H9 (cell line): ENCODE measurements around the gene SELENOF. TPM values are rescaled to one million over a fixed set of nuclear protein-coding genes. Genes with fewer than 3 reads are reported as not detected.

Source experiments
- DNase-seq: peaks from one replicate; pipeline ENCODE4 v3.0.0-alpha.2; 2017
- H2AFZ ChIP-seq: one replicate; pipeline ENCODE4 v1.6.1; 2013; ENCODE audit warnings: mild to moderate bottlenecking, low read length, control low read depth, moderate library complexity
- H2AK5ac ChIP-seq: 2 replicates; pipeline ENCODE4 v1.6.1; 2013; ENCODE audit warnings: low read length, control low read depth, mixed read lengths; ENCODE audit not compliant: insufficient read length
- H2BK120ac ChIP-seq: one replicate; pipeline ENCODE4 v1.6.1; 2013; ENCODE audit warnings: low read depth, mild to moderate bottlenecking, low read length, control low read depth, inconsistent platforms; ENCODE audit not compliant: poor library complexity, severe bottlenecking
- H2BK12ac ChIP-seq: 2 replicates; pipeline ENCODE4 v1.6.1; 2013; ENCODE audit warnings: low read length, control low read depth, mixed read lengths, low read depth; ENCODE audit not compliant: insufficient read length
- H2BK15ac ChIP-seq: 2 replicates; pipeline ENCODE4 v1.6.1; 2013; ENCODE audit warnings: low read depth, low read length, control low read depth
- H2BK20ac ChIP-seq: one replicate; pipeline ENCODE4 v1.6.1; 2013; ENCODE audit warnings: low read depth, mild to moderate bottlenecking, low read length, control low read depth, inconsistent platforms; ENCODE audit not compliant: poor library complexity, severe bottlenecking
- H2BK5ac ChIP-seq: 2 replicates; pipeline ENCODE4 v1.6.1; 2013; ENCODE audit warnings: low read length, control low read depth, mixed read lengths; ENCODE audit not compliant: insufficient read length
- H3K14ac ChIP-seq: 2 replicates; pipeline ENCODE4 v1.6.1; 2013; ENCODE audit warnings: low read length, control low read depth; ENCODE audit not compliant: insufficient read depth
- H3K18ac ChIP-seq: 2 replicates; pipeline ENCODE4 v1.6.1; 2013; ENCODE audit warnings: low read depth, mild to moderate bottlenecking, mixed read lengths, low read length, control low read depth; ENCODE audit not compliant: insufficient read length
- H3K23ac ChIP-seq: 2 replicates; pipeline ENCODE4 v1.6.1; 2013; ENCODE audit warnings: low read length, control low read depth, mixed read lengths, low read depth; ENCODE audit not compliant: insufficient read length
- H3K23me2 ChIP-seq: 2 replicates; pipeline ENCODE4 v1.6.1; 2013; ENCODE audit warnings: low read depth, mild to moderate bottlenecking, mixed read lengths, low read length, control low read depth; ENCODE audit not compliant: insufficient read length, poor library complexity, severe bottlenecking
- H3K27ac ChIP-seq: 2 replicates; pipeline ENCODE4 v1.5.1; 2013; ENCODE audit warnings: low read length, control low read depth, mixed read lengths, low read depth; ENCODE audit not compliant: insufficient read length
- H3K27me3 ChIP-seq: 2 replicates; pipeline ENCODE4 v1.6.1; 2013; ENCODE audit warnings: low read length, control low read depth, inconsistent platforms; ENCODE audit not compliant: insufficient read depth
- H3K4ac ChIP-seq: 2 replicates; pipeline ENCODE4 v1.6.1; 2013; ENCODE audit warnings: low read depth, mild to moderate bottlenecking, control low read depth, inconsistent platforms, low read length, moderate library complexity
- H3K4me1 ChIP-seq: 2 replicates; pipeline ENCODE4 v1.6.1; 2013; ENCODE audit warnings: low read length, control low read depth, inconsistent platforms; ENCODE audit not compliant: insufficient read depth
- H3K4me2 ChIP-seq: 2 replicates; pipeline ENCODE4 v1.6.1; 2013; ENCODE audit warnings: low read length, control low read depth, mixed read lengths; ENCODE audit not compliant: insufficient read length, insufficient read depth
- H3K56ac ChIP-seq: 2 replicates; pipeline ENCODE4 v1.6.1; 2013; ENCODE audit warnings: low read depth, mild to moderate bottlenecking, mixed read lengths, low read length, control low read depth; ENCODE audit not compliant: insufficient read length
- H3K79me1 ChIP-seq: 2 replicates; pipeline ENCODE4 v1.6.1; 2013; ENCODE audit warnings: low read depth, mild to moderate bottlenecking, moderate library complexity, low read length, control low read depth, inconsistent platforms; ENCODE audit not compliant: insufficient read depth, poor library complexity, severe bottlenecking
- H3K79me2 ChIP-seq: 2 replicates; pipeline ENCODE4 v1.6.1; 2013; ENCODE audit warnings: low read length, control low read depth, inconsistent platforms; ENCODE audit not compliant: insufficient read depth
- H3K9ac ChIP-seq: 2 replicates; pipeline ENCODE4 v1.6.1; 2013; ENCODE audit warnings: low read length, control low read depth, mixed read lengths; ENCODE audit not compliant: insufficient read length; ENCODE audit errors: extremely low read depth
- H3K9me3 ChIP-seq: one replicate; pipeline ENCODE4 v1.6.1; 2013; ENCODE audit warnings: low read depth, low read length, inconsistent platforms; ENCODE audit not compliant: control insufficient read depth
- H3T11ph ChIP-seq: one replicate; pipeline ENCODE4 v1.6.1; 2013; ENCODE audit warnings: mild to moderate bottlenecking, low read length, control low read depth, inconsistent platforms
- H4K20me1 ChIP-seq: one replicate; pipeline ENCODE4 v1.6.1; 2013; ENCODE audit not compliant: control insufficient read depth, insufficient read length, insufficient read depth
- H4K5ac ChIP-seq: 2 replicates; pipeline ENCODE4 v1.6.1; 2013; ENCODE audit warnings: low read depth, mild to moderate bottlenecking, mixed read lengths, low read length, control low read depth; ENCODE audit not compliant: insufficient read length
- H4K8ac ChIP-seq: replicated peaks from 2 replicates; pipeline ENCODE4 v1.6.1; 2013; ENCODE audit warnings: low read length, control low read depth, mixed read lengths, low read depth; ENCODE audit not compliant: insufficient read length
- H4K91ac ChIP-seq: 2 replicates; pipeline ENCODE4 v1.6.1; 2013; ENCODE audit warnings: low read depth, mild to moderate bottlenecking, moderate library complexity, mixed read lengths, low read length, control low read depth; ENCODE audit not compliant: insufficient read length
- H3K27ac Mint-ChIP-seq, 3 experiments: 2 replicates in 2 of 3; 3 replicates in 1 of 3; pipeline ENCODE4 v1.8.0; 2020 to 2021; ENCODE audit warnings: mixed read lengths in 3 of 3, mild to moderate bottlenecking in 1 of 3, moderate library complexity in 1 of 3
- H3K27me3 Mint-ChIP-seq: 2 replicates; pipeline ENCODE4 v1.8.0; 2021; ENCODE audit warnings: low read depth, mild to moderate bottlenecking, moderate library complexity, mixed read lengths
- H3K36me3 Mint-ChIP-seq, 3 experiments: 2 replicates in 2 of 3; 3 replicates in 1 of 3; pipeline ENCODE4 v1.8.0; 2020 to 2021; ENCODE audit warnings: low read depth in 3 of 3, mixed read lengths in 3 of 3; ENCODE audit not compliant: insufficient read depth in 1 of 3
- H3K4me1 Mint-ChIP-seq, 2 experiments: 2 replicates each; pipeline ENCODE4 v1.8.0; 2020; ENCODE audit warnings: mixed read lengths in 2 of 2
- H3K4me3 Mint-ChIP-seq, 2 experiments: 2 replicates in 1 of 2; 3 replicates in 1 of 2; pipeline ENCODE4 v1.8.0; 2020 to 2021; ENCODE audit warnings: mild to moderate bottlenecking in 2 of 2, mixed read lengths in 2 of 2, moderate library complexity in 1 of 2
- H3K9me3 Mint-ChIP-seq, 2 experiments: 2 replicates in 1 of 2; 3 replicates in 1 of 2; pipeline ENCODE4 v1.8.0; 2020; ENCODE audit warnings: mild to moderate bottlenecking in 2 of 2, mixed read lengths in 2 of 2, moderate library complexity in 1 of 2
- CTCF ChIP-seq: fragments of 200-600 bp; sonication (generic); conservative IDR thresholded peaks from 3 replicates; pipeline ENCODE4 v1.8.0; 2021; ENCODE audit warnings: antibody characterized with exemption, mild to moderate bottlenecking
- WGBS: extraction: QIAGEN DNeasy Blood & Tissue Kit; methylation state at CpG from one replicate; pipeline ENCODE4 v1.1.7; 2013; ENCODE audit warnings: missing lambda C conversion rate, low lambda C conversion rate, mixed read lengths; ENCODE audit not compliant: insufficient read length; ENCODE audit errors: extremely low coverage; 5-methylcytosine and 5-hydroxymethylcytosine counted together
- total RNA-seq: library from RNA; stranded (reverse); gene quantifications from 2 replicates; pipeline ENCODE4 v1.2.1, GENCODE V29; 2021

The SELENOF gene
- total RNA-seq, 1 experiment from 2014 or later = 143 TPM

- Histone ChIP-seq H3T11ph (no peak overlapping the region), H4K20me1 (no peaks in the 10 kb centered on the region), H3K4ac (no peak overlapping the region), H3K79me1 (no peaks in the 10 kb centered on the region), H2BK15ac (no peak overlapping the region), H4K8ac (no peak overlapping the region), H3K18ac (no peak overlapping the region), H3K9me3 (no peaks in the 10 kb centered on the region), H4K91ac (no peak overlapping the region), H4K5ac (no peak overlapping the region), H2BK20ac (no peak overlapping the region), H2BK12ac (no peak overlapping the region), H3K79me2 (no peaks in the 10 kb centered on the region), H2BK120ac (no peak overlapping the region), H3K27ac (no peak overlapping the region), H3K23ac (no peak overlapping the region), H3K4me1 (no peaks in the 10 kb centered on the region), H2BK5ac (no peak overlapping the region), H3K27me3 (no peaks in the 10 kb centered on the region), H2AFZ (no peak overlapping the region), H3K56ac (no peak overlapping the region), H3K14ac (no peak overlapping the region), H3K4me2 (no peak overlapping the region), H3K23me2 (no peaks in the 10 kb centered on the region), H2AK5ac (no peak overlapping the region), H3K9ac (no peak overlapping the region)
- TF ChIP-seq CTCF = no peak
- H3K36me3 Mint-ChIP-seq = peaks cover 0 to 6% (median 0%) of the 10 kb centered on the region in 3 experiments; a peak in 2 of 7 replicates
- H3K4me1 Mint-ChIP-seq = peaks cover 0 to 2% of the 10 kb centered on the region in 2 experiments; a peak in 1 of 4 replicates
- WGBS = no CpG with 5 or more reads among the region's 3 CpGs
- H3K27me3 Mint-ChIP-seq = no peaks in the 10 kb centered on the region
- H3K27ac Mint-ChIP-seq = no peak overlapping the region
- no peak for DNase-seq
- H3K9me3 Mint-ChIP-seq = no peaks in the 10 kb centered on the region
- no peak overlapping the region for H3K4me3 Mint-ChIP-seq
Observed at GRCh38 chr1:86858524-86859261, 55.2 kb downstream of the SELENOF start.
